HepG2 (cell line): ENCODE measurements around the gene HOXA1. TPM values are rescaled to one million over a fixed set of nuclear protein-coding genes. Genes with fewer than 3 reads are reported as not detected.

ENCODE experiments used
- CBX2 ChIP-seq, 2 experiments: fragments of 200-600 bp in 1 of 2; sonication (generic); formaldehyde crosslinking in 1 of 2; IDR thresholded peaks; 2 replicates each; pipeline versions ENCODE4 v1.7.0 to v1.8.1; 2018 to 2022; ENCODE audit warnings: low read depth in 2 of 2, low read length in 1 of 2, mild to moderate bottlenecking in 1 of 2, missing genetic modification reagents in 1 of 2
- LCORL ChIP-seq, 2 experiments: fragments of 450-650 bp in 1 of 2; sonication (generic) in 1 of 2; formaldehyde crosslinking in 1 of 2; IDR thresholded peaks; 2 replicates each; pipeline versions ENCODE4 v1.5.0 to v1.6.1; 2017 to 2020; ENCODE audit warnings: antibody characterized with exemption in 1 of 2, missing genetic modification reagents in 1 of 2
- POLR2AphosphoS2 ChIP-seq: IDR thresholded peaks from 2 replicates; pipeline ENCODE4 v1.6.1; 2011; ENCODE audit warnings: low read depth, low read length, improper control_type of control experiment
- PRMT3 ChIP-seq: sonication (generic); formaldehyde crosslinking; IDR thresholded peaks from 2 replicates; pipeline ENCODE4 v1.8.1; 2022; ENCODE audit warnings: low read depth, mild to moderate bottlenecking, moderate library complexity, missing genetic modification reagents, borderline replicate concordance
- STAT5B ChIP-seq: sonication (generic); formaldehyde crosslinking; IDR thresholded peaks from 2 replicates; pipeline ENCODE4 v1.4.0; 2020; ENCODE audit warnings: missing genetic modification reagents
- TEAD3 ChIP-seq: optimal IDR thresholded peaks from 2 replicates; pipeline ENCODE3; 2016; ENCODE audit warnings: borderline replicate concordance
- TRIM24 ChIP-seq: sonication (generic); formaldehyde crosslinking; IDR thresholded peaks from 2 replicates; pipeline ENCODE4 v1.8.0; 2022; ENCODE audit warnings: mild to moderate bottlenecking, missing genetic modification reagents
- ZNF10 ChIP-seq: sonication (generic); formaldehyde crosslinking; IDR thresholded peaks from 2 replicates; pipeline ENCODE4 v1.4.0; 2020; ENCODE audit warnings: mild to moderate bottlenecking, low read depth, missing genetic modification reagents, borderline replicate concordance
- polyA plus RNA-seq, 8 experiments: library from polyadenylated mRNA; depleted of rRNA in 3 of 8; stranded (reverse) in 7 of 8; unstranded in 1 of 8; fragments of >200 nt; fragmentation: Illumina TruSeq in 4 of 8; extraction: Trizol in 4 of 8; gene quantifications; 2 replicates each; pipeline versions ENCODE4 v1.2.1 to v1.2.3, GENCODE V29; 2011 to 2016; ENCODE audit warnings: low read depth in 4 of 8, missing spikeins in 1 of 8, mixed read lengths in 1 of 8; ENCODE audit not compliant: insufficient read depth in 1 of 8
- total RNA-seq, 5 experiments: library from RNA; depleted of rRNA; stranded (reverse); fragments of >200 nt; fragmentation: Illumina TruSeq; extraction: Trizol; gene quantifications; 2 replicates each; pipeline ENCODE4 v1.2.3, GENCODE V29; 2016; ENCODE audit warnings: low read depth in 1 of 5
- TF ChIP-seq, protein P1 (sequence below): sonication (generic); formaldehyde crosslinking; IDR thresholded peaks from 2 replicates; pipeline ENCODE4 v1.8.1; 2023; ENCODE audit warnings: mild to moderate bottlenecking, inconsistent platforms, moderate library complexity, missing genetic modification reagents, borderline replicate concordance
- TF ChIP-seq, protein P2 (sequence below): sonication (generic); formaldehyde crosslinking; conservative IDR thresholded peaks from 2 replicates; pipeline ENCODE4 v1.4.0; 2020; ENCODE audit warnings: missing genetic modification reagents
- TF ChIP-seq, protein P3 (sequence below): sonication (generic); formaldehyde crosslinking; IDR thresholded peaks from 2 replicates; pipeline ENCODE4 v1.5.0; 2020; ENCODE audit warnings: mild to moderate bottlenecking, missing genetic modification reagents, borderline replicate concordance
- TF ChIP-seq, protein P4 (sequence below): sonication (generic); formaldehyde crosslinking; IDR thresholded peaks from 2 replicates; pipeline ENCODE4 v1.4.0; 2020; ENCODE audit warnings: missing genetic modification reagents
- TF ChIP-seq, protein P5 (sequence below), 2 experiments: IDR thresholded peaks; 2 replicates each; pipeline ENCODE4 v1.6.1; 2011 to 2012; ENCODE audit warnings: low read length in 2 of 2, borderline replicate concordance in 1 of 2, low read depth in 1 of 2, mild to moderate bottlenecking in 1 of 2, moderate library complexity in 1 of 2

HOXA1 gene
- total and polyA plus RNA-seq, 2 of the 13 experiments (the other 11 are each of a cell fraction or from before 2014, with no cell fraction given) = 0.18 to 0.20 TPM

DNA sequence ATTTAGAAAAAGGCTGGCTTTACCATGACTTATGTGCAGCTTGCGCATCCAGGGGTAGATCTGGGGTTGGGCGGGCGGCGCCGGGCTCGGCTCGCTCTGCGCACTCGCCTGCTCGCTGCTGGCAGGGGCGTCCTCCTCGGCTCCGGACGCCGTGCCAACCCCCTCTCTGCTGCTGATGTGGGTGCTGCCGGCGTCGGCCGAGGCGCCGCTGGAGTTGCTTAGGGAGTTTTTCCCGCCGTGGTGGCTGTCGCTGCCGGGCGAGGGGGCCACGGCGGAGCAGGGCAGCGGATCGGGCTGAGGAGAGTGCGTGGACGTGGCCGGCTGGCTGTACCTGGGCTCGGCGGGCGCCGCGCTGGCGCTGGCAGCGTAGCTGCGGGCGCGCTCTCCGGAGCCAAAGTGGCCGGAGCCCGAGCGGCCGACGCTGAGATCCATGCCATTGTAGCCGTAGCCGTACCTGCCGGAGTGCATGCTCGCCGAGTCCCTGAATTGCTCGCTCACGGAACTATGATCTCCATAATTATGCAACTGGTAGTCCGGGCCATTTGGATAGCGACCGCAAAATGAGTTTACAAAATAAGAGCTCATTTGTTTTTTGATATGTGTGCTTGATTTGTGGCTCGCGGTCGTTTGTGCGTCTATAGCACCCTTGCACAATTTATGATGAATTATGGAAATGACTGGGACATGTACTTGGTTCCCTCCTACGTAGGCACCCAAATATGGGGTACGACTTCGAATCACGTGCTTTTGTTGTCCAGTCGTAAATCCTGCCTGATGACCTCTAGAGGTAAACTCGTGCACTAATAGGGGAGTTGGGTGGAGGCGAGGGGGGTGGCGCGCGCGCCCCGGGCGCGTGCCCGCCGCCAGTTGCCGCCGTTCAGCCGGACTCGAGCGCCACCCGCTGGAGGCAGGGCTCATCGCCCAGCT, 47.5 kb upstream of the HOXA1 start, which contains the start of gene HOXA5 (continued):
- no peak for TF ChIP-seq TRIM24 (CRISPR knock-in tag)
- TF ChIP-seq, protein P1, sequence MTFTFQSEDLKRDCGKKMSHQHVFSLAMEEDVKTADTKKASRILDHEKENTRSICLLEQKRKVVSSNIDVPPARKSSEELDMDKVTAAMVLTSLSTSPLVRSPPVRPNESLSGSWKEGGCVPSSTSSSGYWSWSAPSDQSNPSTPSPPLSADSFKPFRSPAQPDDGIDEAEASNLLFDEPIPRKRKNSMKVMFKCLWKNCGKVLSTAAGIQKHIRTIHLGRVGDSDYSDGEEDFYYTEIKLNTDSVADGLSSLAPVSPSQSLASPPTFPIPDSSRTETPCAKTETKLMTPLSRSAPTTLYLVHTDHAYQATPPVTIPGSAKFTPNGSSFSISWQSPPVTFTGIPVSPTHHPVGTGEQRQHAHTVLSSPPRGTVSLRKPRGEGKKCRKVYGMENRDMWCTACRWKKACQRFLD (CRISPR knock-in tag) = no peak
- no peak for TF ChIP-seq ZNF10 (CRISPR knock-in tag)
- no peak for TF ChIP-seq POLR2AphosphoS2
- TF ChIP-seq STAT5B (CRISPR knock-in tag) = no peak
- no peak for TF ChIP-seq PRMT3 (CRISPR knock-in tag)
- TF ChIP-seq, protein P2, sequence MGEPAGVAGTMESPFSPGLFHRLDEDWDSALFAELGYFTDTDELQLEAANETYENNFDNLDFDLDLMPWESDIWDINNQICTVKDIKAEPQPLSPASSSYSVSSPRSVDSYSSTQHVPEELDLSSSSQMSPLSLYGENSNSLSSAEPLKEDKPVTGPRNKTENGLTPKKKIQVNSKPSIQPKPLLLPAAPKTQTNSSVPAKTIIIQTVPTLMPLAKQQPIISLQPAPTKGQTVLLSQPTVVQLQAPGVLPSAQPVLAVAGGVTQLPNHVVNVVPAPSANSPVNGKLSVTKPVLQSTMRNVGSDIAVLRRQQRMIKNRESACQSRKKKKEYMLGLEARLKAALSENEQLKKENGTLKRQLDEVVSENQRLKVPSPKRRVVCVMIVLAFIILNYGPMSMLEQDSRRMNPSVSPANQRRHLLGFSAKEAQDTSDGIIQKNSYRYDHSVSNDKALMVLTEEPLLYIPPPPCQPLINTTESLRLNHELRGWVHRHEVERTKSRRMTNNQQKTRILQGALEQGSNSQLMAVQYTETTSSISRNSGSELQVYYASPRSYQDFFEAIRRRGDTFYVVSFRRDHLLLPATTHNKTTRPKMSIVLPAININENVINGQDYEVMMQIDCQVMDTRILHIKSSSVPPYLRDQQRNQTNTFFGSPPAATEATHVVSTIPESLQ = no peak
- TF ChIP-seq TEAD3 = no peak
- no peak for TF ChIP-seq CBX2 (IDR thresholded peaks at IDR 0.05; ENCODE audit: low read depth, low read length)
- no peak for TF ChIP-seq CBX2 (CRISPR knock-in tag; IDR thresholded peaks at IDR 0.05; ENCODE audit: low read depth)
- no peak for TF ChIP-seq LCORL (IDR thresholded peaks at IDR 0.05)
- TF ChIP-seq LCORL (CRISPR knock-in tag; IDR thresholded peaks at IDR 0.05) = no peak
- TF ChIP-seq, protein P3, sequence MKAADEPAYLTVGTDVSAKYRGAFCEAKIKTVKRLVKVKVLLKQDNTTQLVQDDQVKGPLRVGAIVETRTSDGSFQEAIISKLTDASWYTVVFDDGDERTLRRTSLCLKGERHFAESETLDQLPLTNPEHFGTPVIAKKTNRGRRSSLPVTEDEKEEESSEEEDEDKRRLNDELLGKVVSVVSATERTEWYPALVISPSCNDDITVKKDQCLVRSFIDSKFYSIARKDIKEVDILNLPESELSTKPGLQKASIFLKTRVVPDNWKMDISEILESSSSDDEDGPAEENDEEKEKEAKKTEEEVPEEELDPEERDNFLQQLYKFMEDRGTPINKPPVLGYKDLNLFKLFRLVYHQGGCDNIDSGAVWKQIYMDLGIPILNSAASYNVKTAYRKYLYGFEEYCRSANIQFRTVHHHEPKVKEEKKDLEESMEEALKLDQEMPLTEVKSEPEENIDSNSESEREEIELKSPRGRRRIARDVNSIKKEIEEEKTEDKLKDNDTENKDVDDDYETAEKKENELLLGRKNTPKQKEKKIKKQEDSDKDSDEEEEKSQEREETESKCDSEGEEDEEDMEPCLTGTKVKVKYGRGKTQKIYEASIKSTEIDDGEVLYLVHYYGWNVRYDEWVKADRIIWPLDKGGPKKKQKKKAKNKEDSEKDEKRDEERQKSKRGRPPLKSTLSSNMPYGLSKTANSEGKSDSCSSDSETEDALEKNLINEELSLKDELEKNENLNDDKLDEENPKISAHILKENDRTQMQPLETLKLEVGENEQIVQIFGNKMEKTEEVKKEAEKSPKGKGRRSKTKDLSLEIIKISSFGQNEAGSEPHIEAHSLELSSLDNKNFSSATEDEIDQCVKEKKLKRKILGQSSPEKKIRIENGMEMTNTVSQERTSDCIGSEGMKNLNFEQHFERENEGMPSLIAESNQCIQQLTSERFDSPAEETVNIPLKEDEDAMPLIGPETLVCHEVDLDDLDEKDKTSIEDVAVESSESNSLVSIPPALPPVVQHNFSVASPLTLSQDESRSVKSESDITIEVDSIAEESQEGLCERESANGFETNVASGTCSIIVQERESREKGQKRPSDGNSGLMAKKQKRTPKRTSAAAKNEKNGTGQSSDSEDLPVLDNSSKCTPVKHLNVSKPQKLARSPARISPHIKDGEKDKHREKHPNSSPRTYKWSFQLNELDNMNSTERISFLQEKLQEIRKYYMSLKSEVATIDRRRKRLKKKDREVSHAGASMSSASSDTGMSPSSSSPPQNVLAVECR (CRISPR knock-in tag) = peak; percentile 52; the same call in 1 of the 2 replicates
- TF ChIP-seq, protein P4, sequence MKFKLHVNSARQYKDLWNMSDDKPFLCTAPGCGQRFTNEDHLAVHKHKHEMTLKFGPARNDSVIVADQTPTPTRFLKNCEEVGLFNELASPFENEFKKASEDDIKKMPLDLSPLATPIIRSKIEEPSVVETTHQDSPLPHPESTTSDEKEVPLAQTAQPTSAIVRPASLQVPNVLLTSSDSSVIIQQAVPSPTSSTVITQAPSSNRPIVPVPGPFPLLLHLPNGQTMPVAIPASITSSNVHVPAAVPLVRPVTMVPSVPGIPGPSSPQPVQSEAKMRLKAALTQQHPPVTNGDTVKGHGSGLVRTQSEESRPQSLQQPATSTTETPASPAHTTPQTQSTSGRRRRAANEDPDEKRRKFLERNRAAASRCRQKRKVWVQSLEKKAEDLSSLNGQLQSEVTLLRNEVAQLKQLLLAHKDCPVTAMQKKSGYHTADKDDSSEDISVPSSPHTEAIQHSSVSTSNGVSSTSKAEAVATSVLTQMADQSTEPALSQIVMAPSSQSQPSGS = no peak
- TF ChIP-seq, protein P5, sequence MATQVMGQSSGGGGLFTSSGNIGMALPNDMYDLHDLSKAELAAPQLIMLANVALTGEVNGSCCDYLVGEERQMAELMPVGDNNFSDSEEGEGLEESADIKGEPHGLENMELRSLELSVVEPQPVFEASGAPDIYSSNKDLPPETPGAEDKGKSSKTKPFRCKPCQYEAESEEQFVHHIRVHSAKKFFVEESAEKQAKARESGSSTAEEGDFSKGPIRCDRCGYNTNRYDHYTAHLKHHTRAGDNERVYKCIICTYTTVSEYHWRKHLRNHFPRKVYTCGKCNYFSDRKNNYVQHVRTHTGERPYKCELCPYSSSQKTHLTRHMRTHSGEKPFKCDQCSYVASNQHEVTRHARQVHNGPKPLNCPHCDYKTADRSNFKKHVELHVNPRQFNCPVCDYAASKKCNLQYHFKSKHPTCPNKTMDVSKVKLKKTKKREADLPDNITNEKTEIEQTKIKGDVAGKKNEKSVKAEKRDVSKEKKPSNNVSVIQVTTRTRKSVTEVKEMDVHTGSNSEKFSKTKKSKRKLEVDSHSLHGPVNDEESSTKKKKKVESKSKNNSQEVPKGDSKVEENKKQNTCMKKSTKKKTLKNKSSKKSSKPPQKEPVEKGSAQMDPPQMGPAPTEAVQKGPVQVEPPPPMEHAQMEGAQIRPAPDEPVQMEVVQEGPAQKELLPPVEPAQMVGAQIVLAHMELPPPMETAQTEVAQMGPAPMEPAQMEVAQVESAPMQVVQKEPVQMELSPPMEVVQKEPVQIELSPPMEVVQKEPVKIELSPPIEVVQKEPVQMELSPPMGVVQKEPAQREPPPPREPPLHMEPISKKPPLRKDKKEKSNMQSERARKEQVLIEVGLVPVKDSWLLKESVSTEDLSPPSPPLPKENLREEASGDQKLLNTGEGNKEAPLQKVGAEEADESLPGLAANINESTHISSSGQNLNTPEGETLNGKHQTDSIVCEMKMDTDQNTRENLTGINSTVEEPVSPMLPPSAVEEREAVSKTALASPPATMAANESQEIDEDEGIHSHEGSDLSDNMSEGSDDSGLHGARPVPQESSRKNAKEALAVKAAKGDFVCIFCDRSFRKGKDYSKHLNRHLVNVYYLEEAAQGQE (IDR thresholded peaks at IDR 0.05; ENCODE audit: borderline replicate concordance in 1 of 2, low read depth in 1 of 2, low read length in 2 of 2) = no peak
